ENCODE data around the gene PAEP.

PAEP gene

GRCh38 chr9:135602789-135603481 lies 41.4 kb downstream of the PAEP start:
- no peak for DNase-seq

GRCh38 chr9:135604437-135605237 lies 43.1 kb downstream of the PAEP start:
- DNase-seq, result no peak

GRCh38 chr9:135605238-135605781 lies 43.8 kb downstream of the PAEP start:
- DNase-seq, result no peak

- DNase-seq, result no peak
Observed at GRCh38 chr9:135606885-135607259, 45.3 kb downstream of the PAEP start.

GRCh38 chr9:135607401-135608293 lies 46.1 kb downstream of the PAEP start:
- no peak for DNase-seq

GRCh38 chr9:135608294-135608998 lies 46.9 kb downstream of the PAEP start:
- no peak for DNase-seq

- DNase-seq, result no peak
Observed at GRCh38 chr9:135608999-135609317, 47.4 kb downstream of the PAEP start.

GRCh38 chr9:135609366-135609955 lies 47.9 kb downstream of the PAEP start:
- no peak for DNase-seq

GRCh38 chr9:135610290-135611141 lies 49.0 kb downstream of the PAEP start:
- DNase-seq, result no peak

- DNase-seq, result no peak
Observed at GRCh38 chr9:135611142-135611874, 49.8 kb downstream of the PAEP start.

GRCh38 chr9:135611875-135612209 lies 50.3 kb downstream of the PAEP start:
- DNase-seq, result no peak

GRCh38 chr9:135612437-135612836 lies 50.9 kb downstream of the PAEP start:
- DNase-seq, result no peak

- no peak for DNase-seq
Observed at GRCh38 chr9:135612981-135613910, 51.7 kb downstream of the PAEP start.

GRCh38 chr9:135613946-135614805 lies 52.6 kb downstream of the PAEP start:
- no peak for DNase-seq

GRCh38 chr9:135614821-135615665 lies 53.5 kb downstream of the PAEP start:
- no peak for DNase-seq

GRCh38 chr9:135615666-135616618 lies 54.4 kb downstream of the PAEP start:
- no peak for DNase-seq
